ENCODE results near the gene CKM.
"Not testable (repeated sequence)": the region's sequence is repeated elsewhere in the genome, so short reads cannot be mapped to it uniquely, and the experiment has no call there.

The CKM gene

DNA sequence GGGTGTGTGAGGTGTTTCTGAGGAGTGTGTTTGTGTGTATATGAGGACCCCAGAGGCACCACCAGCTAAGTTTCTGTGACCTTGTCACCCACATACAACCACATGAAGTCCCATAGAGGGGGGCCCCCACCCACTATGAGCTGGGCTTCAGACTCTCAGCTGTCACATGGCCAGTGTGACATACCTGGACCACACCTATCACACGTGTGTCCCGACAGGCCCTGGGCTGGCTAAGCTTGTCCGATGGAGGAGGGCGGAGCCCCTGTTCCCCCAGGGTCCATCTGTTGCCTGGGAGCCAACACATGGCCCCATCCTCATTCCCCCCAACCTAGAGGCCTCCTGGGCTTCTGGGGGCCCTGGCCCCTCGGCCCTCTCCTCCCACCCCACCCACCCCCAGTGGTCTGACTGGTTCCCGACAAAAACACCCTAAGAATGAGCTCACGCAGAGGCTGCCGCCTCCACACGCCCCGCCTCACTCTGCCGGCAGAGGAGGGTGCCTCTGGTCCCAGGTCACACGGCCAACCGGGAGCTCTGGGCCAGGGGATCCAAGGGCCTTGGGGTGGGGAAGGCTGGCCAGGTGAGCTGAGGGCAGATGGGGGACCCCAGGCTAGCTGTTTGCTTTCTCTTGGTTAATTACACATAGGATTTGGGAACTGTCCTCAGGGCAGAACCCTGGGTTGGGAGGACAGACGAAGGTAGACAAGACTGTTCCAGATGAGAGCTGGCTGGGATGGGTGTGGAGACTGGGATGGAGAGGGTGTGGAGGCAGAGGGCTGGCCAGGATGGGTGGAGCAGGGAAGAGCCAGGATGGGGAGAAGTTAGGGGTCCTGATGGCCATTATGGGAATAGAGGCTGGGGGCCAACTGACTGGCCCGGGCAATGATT lies 22.2 kb upstream of the CKM start:
- H3K27ac ChIP-seq = no peak overlapping the region

DNA sequence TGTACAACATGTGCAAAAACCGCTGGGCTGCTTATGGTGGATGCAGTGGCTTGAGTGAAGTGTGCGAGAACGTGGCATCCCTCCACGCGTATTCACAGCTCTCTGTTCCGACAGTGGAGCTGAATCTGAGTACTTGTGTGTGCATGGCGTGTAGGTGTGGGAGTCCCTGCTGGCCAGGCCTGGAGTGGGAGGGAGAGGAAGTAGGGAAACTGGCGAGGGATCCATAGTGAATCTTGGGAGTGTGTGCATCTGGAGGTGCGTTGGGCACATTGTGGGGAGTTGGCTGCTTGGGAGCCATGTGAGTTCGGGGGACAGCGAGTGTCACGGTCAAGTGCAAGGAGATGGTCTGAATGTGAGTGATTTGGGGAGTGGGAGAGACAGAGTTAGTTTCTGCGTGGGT lies 20.2 kb upstream of the CKM start:
- TF ChIP-seq ZFX (IDR thresholded peaks at IDR 0.05; ENCODE audit: borderline replicate concordance) = no peak
- TF ChIP-seq, protein P1, sequence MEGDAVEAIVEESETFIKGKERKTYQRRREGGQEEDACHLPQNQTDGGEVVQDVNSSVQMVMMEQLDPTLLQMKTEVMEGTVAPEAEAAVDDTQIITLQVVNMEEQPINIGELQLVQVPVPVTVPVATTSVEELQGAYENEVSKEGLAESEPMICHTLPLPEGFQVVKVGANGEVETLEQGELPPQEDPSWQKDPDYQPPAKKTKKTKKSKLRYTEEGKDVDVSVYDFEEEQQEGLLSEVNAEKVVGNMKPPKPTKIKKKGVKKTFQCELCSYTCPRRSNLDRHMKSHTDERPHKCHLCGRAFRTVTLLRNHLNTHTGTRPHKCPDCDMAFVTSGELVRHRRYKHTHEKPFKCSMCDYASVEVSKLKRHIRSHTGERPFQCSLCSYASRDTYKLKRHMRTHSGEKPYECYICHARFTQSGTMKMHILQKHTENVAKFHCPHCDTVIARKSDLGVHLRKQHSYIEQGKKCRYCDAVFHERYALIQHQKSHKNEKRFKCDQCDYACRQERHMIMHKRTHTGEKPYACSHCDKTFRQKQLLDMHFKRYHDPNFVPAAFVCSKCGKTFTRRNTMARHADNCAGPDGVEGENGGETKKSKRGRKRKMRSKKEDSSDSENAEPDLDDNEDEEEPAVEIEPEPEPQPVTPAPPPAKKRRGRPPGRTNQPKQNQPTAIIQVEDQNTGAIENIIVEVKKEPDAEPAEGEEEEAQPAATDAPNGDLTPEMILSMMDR (IDR thresholded peaks at IDR 0.05) = no peak
- no peak overlapping the region for H3K27ac ChIP-seq

More for the DNA sequence above, 22.2 kb upstream of the CKM start:
- TF ChIP-seq, protein P1 (IDR thresholded peaks at IDR 0.05) = no peak
- no peak for TF ChIP-seq ZFX (IDR thresholded peaks at IDR 0.05; ENCODE audit: borderline replicate concordance)

DNA sequence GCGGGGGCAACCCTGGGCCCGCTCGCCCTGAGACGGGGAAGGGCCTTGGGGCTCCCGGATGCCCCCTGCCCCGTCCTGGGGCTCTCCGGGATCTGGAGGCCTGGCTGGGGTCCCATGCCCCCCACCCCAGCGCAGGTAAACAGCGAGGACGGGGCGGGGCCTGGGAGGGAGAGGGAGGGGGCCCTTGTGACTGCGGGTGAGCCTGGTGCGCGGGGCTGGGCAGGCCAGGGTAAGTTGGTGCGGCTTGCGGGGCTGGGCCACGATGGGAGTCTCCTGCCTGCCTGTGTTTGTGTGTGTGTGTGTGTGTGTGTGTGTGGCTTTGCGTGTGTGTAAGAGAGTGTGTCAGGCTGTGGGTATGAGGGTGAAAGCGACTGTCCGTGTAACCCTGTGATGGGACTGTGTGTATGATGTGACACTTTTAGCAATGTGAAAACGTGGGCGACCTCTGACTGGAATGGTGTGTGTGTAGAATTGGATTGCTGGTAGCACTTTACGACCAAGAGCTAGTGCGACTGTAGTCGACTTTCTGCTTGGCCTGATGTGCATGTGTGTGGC lies 18.3 kb upstream of the CKM start:
- TF ChIP-seq ZFX (IDR thresholded peaks at IDR 0.05; ENCODE audit: borderline replicate concordance) = no peak
- TF ChIP-seq, protein P1 (IDR thresholded peaks at IDR 0.05) = no peak
- H3K27ac ChIP-seq = peak overlapping the region; percentile 34

DNA sequence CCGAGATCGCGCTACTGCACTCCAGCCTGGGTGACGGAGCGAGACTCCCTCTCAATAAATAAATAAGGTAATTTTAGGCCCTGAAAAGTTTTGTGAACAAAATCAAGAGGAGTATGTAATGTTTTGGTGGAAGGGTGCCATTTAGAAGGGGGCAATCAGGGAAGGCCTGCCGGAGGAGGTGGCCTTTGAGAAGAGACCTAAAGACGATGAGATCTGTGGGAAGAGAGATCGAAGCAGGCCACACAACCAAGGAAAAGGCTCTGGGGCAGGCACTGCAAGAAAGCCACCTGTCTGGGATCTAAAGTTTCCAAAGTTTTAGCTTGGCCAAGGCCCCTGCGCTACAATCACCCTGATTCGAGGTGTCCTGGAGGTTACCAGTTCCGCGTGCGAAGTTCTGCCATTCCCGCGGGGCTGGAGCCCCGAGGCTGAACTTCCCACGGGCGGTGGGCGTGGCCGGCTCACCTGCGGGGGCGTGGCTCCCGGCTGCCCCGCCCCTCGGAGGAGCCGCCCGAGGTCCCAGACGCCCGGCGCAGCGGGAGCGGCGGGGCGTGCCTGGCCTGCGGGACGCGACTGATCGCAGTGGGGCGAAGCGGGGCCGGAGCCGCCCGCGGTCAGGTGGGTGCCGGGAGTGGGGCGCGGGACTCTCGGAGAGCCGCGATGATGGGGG lies 17.7 kb upstream of the CKM start, which contains the start of gene KLC3:
TSS of gene KLC3 (plus strand) at position 519 of the 667 bp plus-strand sequence. CDS start 4,792 bp downstream, outside the sequence.
- TF ChIP-seq ZFX (IDR thresholded peaks at IDR 0.05; ENCODE audit: borderline replicate concordance) = no peak
- TF ChIP-seq, protein P1 (IDR thresholded peaks at IDR 0.05) = no peak
- H3K27ac ChIP-seq = peak within 1 kb of the TSS; percentile 34

DNA sequence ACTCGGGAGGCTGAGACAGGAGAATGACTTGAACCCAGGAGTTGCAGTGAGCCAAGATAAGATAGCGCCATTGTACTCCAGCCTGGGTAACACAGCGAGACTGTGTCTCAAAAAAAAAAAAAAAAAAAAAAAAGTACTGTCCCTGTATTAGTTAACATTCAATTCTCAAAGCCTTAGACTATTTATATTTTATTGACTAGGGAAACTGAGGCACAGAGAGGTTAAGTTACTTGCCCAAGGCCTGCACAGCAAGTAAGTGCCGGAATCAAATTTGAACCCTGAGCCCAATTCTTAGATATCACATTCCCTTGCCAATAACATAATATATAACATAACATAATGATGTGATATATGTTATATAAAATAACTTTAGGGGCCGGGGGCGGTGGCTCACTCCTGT lies 17.0 kb upstream of the CKM start:
- no peak overlapping the region for H3K27ac ChIP-seq
- TF ChIP-seq, protein P1 (IDR thresholded peaks at IDR 0.05) = no peak
- TF ChIP-seq ZFX (IDR thresholded peaks at IDR 0.05; ENCODE audit: borderline replicate concordance) = no peak

DNA sequence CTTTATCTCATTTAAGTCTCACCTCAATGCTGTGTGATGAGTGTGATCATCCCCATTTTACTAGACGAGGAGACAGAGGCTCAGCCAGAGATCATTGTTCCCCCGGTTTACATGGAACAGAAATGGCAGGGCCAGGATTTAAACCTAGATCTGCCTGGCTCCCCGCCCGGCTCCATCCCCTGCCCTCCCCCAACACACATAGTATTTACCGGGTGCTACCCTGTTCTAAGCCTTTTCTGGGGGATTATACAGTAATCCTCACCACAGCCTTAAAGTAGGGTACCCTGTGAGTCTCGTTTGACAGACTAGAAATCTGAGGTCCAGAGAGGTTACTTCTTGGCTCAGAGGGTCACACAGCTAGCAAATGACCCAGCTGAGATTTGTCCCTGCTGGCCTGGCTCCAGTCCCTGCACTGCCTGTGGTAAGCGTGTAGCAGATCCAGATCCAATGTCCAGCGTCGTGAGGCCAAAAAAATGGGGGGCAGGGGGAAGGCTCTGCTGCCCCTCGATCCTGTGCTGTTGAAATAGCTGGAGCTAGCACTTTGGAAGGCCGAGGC lies 14.1 kb upstream of the CKM start:
- H3K27ac ChIP-seq = no peak overlapping the region
- TF ChIP-seq, protein P1 (IDR thresholded peaks at IDR 0.05) = no peak
- TF ChIP-seq ZFX (IDR thresholded peaks at IDR 0.05; ENCODE audit: borderline replicate concordance) = no peak

DNA sequence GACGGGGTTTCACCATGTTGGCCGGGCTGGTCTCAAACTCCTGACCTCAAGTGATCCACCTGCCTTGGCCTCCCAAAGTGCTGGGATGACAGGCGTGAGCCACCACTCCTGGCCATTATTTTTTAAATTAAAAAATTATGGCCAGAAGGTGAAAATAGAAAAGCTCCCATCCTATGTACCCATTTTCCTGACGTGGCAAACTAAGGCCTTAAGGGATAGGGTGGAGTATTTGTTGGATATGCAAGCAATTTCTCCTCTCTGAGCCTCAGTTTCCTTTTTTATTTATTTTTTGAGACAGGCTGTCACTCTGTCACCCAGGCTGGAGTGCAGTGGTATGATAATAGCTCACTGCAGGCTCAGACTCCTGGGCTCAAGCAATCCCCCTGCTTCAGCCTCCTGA lies 12.2 kb upstream of the CKM start:
- not testable (repeated sequence) for H3K27ac ChIP-seq
